ENCODE data around the gene ZNF536.
"Not testable (repeated sequence)": the region's sequence is repeated elsewhere in the genome, so short reads cannot be mapped to it uniquely, and the experiment has no call there.

Gene ZNF536

GRCh38 chr19:30486250-30486649 is 114.1 kb downstream of the ZNF536 start:
- not testable (repeated sequence) for DNase-seq (ENCODE audit: low read depth)

DNA sequence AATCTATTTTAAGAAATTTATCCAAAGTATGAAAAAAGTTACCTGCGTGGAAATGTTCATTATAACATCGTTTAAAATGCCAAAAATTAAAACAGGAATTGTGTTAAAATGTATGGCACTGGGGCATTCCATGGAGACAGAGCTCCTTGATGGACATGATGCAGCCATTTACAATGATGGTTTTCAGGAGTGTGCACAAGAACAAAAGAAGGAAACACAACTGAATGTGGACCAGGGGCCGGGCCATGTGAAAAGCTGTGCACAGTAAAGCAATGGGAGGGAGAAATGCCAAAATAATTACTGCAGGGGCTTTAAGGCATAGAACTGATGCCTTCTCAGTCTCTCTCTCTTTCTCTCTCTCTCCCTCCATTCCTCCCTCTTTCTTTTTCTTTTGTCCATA is 115.0 kb downstream of the ZNF536 start:
- no peak for DNase-seq (ENCODE audit: low read depth)

DNA sequence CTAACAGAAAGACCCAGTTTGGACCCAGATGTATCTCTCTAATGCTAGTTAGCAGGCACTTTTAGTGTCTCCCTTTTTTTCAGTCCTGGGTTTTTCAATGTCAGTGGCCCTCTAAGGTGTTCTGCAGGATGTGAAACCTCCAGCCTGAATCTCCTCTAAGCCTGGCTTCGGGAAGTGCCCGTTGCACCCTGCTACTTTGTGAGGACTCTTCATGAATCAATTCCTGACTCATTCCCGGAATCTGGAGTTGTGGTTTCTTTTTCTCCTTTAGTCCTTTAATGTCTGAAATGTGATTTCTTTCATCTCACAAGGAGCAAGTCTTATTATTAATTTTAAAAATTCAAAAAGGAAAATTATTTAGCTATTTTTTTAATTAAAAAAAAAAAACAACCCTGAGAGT is 116.0 kb downstream of the ZNF536 start:
- DNase-seq (ENCODE audit: low read depth): no peak

- no peak for DNase-seq (ENCODE audit: low read depth)
Observed at GRCh38 chr19:30490760-30491159, 118.6 kb downstream of the ZNF536 start.

DNA sequence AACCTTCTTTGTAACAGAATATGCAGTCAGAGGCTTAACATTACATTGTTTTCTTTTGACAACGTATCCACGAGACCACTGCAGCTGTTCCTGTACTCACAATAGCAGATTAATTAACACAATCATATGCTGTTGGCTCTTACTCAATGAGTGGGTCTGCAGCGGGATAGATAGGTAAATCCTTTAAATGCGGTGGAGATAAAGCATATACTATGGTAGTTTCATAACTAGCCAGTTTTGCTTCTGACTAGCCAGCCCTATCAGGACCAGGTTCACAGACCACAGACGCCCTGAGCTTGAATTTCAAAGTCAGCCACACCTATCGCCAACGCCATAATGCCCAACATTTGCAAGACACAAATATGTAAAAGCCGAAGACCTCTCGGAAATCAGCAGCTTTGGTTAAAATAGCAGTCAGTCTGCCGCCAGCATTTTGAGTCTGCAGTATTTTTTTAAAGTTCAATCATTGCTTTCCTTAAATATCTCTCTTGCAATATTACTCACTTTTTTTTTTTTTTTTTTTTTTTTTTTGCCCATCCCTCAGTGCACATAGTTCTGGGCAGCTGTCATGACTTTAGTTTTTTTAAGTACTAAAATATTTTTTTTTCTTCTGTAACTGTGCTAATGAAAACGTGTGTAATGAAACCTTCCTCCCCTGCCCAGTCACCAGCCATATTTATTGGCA is 120.5 kb downstream of the ZNF536 start:
- DNase-seq (ENCODE audit: low read depth): no peak

DNA sequence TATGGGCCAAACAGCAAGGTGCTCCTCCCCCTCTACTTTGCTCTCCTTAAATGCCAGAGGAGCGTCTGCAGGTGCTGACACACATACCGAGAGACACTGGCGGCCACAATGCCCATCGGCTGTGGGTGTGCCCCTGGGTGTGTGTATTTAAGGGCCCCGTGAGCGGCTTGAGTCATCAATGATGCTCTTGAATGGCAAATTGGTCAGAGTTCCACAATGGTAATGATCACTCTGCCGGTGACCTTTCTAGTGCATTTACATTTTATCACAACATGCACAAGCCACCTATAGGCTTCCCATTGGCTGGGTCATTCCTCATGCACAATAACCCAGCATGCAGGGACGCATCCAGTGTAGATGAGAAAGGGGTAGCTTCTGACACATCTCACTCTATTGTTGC is 124.8 kb downstream of the ZNF536 start:
- DNase-seq (ENCODE audit: low read depth): no peak

DNA sequence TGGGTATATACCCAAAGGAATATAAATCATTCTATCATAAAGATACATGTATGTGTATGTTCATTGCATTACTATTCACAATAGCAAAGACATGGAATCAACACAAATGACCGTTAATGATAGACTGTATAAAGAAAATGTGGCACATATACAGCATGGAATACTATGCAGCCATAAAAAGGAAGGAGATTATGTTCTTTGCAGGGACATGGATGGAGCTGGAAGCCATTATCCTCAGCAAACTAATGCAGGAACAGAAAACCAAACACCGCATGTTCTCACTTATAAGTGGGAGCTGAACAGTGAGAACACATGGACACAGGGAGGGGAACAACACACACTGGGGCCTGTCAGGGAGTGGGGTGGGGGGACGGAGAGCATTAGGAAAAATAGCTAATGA is 125.9 kb downstream of the ZNF536 start:
- DNase-seq (ENCODE audit: low read depth): not testable (repeated sequence)

GRCh38 chr19:30498707-30499106 is 126.5 kb downstream of the ZNF536 start:
- DNase-seq (ENCODE audit: low read depth): no peak

- DNase-seq (ENCODE audit: low read depth): no peak
Observed at GRCh38 chr19:30504272-30504671, 132.1 kb downstream of the ZNF536 start.

DNA sequence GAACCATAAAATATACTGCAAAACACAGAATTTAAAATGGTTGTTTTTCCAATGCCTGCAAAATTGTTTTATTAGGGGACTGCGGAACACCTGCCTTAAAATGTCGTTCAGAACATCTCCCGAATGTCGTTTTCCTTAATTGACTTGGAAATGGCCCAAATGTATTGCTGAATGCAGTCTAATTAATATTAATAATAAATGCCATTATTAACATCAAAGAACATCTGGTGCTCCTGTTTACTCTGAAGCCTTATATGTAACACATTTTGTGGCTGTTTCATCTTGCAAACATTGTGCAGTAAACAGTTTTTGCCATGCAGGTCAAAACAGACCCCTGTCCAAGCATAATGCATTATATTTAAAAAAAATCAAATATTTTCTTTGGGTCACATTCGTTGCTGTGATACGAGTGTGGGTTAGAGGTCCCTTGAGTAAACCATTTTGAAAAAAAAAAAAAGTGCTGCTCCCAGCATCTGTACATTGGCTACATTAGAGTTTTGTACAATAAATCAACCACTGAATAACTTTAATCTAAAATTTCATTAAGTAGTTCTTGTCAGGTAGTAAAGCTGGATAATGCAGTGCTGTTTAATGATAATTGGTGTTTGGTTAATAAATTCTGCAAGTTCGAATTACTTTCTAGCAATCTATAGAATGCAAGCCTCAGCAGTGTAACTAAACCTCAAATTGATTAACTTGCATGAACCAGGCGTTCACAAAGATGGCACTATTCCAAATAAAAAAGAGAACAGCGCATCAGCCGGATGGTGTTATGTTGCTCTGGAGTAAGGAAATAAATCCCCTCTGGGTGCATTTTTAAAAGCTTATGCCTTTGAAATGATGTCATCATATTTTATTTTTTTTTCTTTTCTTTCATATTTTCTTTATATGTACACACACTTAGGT is 140.2 kb downstream of the ZNF536 start:
- DNase-seq (ENCODE audit: low read depth): no peak

DNA sequence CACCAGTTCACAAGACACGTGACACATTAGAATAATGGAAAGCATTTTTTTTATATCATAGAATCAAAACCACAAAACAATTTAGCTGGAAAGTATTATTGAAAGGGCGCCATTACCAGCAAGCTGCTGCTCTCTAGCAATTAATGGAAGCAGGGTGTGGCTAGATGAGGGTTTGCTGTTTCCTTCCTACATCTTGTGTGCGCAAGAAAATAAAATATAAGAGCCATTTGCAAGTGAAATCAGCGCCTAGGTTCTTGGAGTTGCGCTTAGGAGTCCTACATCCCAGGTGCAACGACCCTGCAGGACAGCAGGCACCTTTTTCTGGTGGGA is 140.9 kb downstream of the ZNF536 start:
- no peak for DNase-seq (ENCODE audit: low read depth)

DNA sequence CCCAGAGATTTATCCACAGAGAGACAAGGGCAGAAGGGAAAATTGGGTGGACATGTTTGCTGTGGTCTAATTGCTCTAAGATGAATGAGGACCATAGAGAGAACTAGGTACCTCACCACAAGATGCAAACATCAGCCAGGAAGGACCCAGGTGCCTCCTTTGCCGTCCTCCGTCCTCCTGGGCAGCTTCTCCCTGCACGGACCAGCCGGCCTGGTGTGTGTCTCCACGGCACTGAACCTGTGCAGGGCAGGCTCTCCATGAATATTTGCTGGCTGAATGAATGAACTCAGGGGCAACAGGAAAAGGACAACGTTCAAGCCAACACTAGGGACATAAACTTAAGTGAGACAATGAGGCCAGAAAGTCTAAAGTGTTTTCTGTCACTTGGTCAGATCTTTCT is 143.9 kb downstream of the ZNF536 start:
- DNase-seq (ENCODE audit: low read depth): no peak

DNA sequence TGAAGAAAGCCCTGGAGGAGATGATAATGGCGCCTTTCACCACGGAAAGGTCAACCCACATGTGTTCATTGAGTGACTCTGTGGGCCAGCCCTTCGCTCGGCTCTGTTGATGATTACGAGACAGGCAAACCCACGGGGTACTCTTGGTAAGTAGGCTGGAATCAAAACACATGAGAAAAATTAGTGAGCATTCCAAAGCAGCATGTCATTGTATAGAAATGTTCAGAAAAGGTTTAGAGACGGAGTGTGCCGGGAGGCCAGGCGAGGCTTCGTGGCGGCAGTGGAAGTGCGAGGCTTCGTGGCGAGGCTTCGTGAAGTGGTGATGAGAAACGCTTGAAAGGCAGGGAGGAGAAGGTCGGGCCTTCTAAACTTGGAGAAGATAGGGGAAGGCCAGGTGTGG is 144.3 kb downstream of the ZNF536 start:
- no peak for DNase-seq (ENCODE audit: low read depth)

DNA sequence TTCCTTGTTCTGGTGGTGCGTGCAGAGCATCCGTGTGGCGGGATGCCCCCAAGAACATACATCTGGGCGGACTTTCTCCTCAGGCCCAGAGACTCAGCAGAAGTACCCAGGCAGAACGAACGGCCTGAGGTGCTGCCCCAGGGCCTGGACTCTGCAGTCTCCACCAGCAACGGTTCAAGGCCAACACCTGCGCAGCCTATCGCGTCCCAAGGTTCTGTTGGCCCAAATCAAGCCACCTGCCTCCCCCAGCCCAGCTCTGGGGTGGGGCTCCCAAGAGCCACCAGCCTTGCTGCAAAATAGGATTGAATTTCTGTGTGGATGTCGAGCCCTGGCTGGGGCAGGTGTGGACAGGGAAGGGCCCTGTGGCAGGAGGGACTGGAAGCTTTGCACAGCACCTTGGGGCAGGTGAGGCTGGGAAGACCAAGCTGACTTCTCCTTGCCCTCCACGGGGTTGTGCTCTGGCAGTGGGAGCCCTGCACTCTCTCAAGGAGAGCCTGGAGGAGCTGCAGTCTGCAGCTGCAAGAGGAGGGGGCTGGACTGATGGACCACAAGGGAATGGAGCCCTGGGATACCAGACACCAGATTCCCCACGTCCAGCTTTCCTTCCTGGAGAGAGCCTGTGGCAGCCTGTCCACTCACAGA is 146.9 kb downstream of the ZNF536 start:
- DNase-seq (ENCODE audit: low read depth): no peak

GRCh38 chr19:30519607-30520205 is 147.5 kb downstream of the ZNF536 start:
- DNase-seq (ENCODE audit: low read depth): no peak

DNA sequence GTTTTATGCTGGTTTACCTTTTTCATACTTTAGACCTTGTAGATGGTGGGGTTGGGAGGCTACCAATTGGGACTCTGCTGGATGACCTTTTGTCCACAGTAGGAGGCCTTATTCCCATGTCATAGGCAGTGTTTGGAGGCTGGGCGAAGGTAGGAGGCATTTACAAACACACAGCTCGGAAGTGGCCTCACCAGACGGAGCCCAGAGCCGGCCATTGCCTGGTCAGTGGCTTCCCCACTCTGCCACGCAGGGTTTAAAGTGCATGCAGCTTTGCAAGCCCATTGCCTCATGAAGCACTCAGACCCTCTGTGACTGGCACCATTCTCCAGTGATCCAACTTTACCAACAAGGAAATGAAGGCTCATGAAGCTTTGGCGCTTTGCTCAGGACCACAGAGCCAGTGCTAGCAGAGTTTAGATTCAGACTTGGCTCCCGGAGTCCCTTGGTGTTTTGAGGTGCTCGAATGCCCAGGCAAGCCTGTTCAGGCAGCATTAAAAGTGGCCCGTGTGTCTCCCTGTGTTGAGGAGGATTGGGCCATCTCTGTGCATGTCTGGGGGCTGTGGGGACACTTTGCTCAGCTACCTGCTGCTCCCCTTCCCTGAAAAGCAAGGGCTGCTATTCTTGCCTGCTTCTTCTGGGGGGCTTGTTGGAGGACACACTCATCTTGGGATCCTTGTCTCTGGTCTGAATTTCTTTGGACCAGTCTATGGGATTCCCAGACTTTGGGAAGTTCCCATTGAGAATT is 148.7 kb downstream of the ZNF536 start:
- no peak for DNase-seq (ENCODE audit: low read depth)

GRCh38 chr19:30521937-30522336 is 149.8 kb downstream of the ZNF536 start:
- DNase-seq (ENCODE audit: low read depth): no peak

DNA sequence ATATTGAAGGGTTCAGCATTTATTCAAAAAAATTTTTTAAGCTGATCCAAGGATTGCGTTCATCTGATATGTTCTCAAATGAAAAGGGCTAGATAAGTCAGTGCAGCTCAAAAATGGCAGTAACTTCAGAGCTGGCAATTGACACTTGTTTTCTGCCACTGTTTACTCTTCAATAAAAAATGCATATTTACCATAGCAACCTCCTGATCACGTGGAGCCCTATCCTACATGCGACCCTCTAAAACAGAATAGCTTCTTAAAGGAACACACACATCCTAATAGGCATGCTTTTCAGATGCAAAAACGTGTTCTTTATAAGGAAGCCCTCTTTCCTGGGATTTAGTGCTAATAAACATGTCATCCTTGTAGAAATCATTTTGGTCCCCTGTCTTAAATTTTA is 150.2 kb downstream of the ZNF536 start:
- DNase-seq (ENCODE audit: low read depth): no peak

- DNase-seq (ENCODE audit: low read depth): no peak
Observed at GRCh38 chr19:30523791-30524190, 151.6 kb downstream of the ZNF536 start.

- no peak for DNase-seq (ENCODE audit: low read depth)
Observed at GRCh38 chr19:30525383-30525782, 153.2 kb downstream of the ZNF536 start.

DNA sequence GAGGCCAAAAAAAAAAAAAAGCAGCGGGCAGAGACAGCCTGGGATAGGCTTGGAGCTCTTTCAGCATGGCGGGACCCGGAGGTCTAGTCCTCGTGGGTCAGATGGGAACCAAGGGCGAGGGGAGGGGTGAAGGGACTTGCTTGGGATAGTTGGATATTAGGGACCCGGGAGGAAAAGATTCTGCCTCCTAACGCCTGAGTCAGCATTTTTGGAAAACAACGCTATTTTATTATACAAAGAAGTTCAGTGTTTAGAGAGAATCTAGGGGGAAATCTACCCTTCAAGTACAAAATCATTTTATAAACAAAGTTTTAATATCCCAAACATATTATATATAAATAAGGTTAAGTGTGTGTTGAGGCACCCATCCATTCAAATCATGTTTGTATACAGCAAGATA is 156.7 kb downstream of the ZNF536 start:
- DNase-seq (ENCODE audit: low read depth): no peak

DNA sequence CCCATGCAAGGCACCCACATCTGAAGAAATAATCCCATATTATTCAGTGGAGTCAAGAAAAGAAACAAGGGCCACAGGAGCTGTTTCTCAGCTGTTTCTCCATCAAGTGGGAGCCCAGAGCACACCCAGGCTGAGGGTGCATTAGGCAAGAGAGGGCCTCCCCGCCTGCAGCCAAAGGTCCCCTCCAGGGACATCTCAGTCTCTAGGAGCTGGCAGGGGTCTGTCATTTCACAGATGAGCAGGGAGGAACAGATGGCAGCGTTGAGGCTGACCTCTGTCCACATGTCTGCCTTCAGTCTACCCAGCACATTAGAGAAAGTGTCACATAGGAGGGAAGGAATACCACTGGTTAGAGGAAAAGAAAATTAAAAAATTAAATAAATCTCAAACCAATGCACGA is 157.7 kb downstream of the ZNF536 start:
- DNase-seq (ENCODE audit: low read depth): no peak

All from iris pigment epithelial cell (primary cell).